HG03045 (cell line): ENCODE results near the gene PRMT1.
"Not testable (repeated sequence)": the region's sequence is repeated elsewhere in the genome, so short reads cannot be mapped to it uniquely, and the experiment has no call there.

ENCODE experiments used
- ATAC-seq: cut with Tn5 transposase; IDR thresholded peaks from one replicate; pipeline ENCODE4 v1.9.1; 2021; ENCODE audit warnings: mild to moderate bottlenecking, moderate library complexity; ENCODE audit not compliant: unreplicated experiment

Gene PRMT1

DNA sequence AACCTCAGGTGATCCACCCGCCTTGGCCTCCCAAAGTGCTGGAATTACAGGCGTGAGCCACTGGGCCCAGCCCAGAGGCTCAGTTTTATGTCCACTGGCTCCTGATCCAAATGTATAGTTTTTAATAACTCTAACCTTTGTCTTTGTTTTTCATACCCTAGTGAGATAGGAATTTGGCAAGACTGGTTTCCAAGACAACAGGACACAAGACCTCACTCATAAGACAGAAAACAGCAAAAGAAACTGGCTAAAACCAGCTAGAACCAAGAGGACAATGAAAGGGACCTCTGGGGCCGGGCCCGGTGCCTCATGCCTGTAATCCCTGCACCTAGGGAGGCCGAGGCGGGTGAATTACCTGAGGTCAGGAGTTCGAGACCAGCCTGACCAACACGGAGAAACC lies 41.4 kb downstream of the PRMT1 start:
- ATAC-seq: no peak

DNA sequence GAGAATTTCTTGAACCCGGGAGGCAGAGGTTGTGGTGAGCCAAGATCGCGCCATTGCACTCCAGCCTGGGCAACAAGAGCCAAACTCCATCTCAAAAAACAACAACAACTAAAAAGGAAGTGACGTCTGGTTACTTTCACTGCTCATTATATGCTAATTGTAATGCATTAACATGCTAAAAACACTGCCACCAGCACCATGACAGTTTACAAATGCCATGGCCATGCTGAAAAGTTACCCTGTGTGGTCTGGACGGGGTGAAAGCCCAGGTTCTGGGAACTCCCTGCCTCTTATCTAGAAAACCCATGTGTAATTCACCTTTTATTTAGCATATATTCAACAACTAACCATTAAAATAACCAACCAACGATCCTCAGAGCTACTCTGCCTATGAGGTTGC lies 41.9 kb downstream of the PRMT1 start:
- no peak for ATAC-seq

DNA sequence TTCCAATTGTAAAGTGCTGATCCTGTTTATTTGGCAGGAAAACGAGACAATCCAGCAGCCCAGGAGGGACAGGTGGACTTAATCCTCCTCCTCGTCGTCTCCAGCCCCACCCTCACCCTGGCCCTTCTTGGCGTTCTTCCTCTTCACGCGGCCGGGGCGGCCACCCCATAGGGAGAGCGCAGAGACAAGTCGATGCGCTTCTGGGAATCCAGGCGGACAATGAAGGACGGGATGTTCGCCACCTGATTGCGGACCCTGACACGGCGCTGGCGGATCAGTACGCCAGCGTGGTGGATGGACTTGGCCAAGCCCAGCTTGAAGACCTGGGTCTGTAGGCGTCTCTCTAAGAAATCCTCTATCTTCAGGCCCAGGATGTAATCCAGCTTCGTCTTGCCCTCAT lies 42.3 kb downstream of the PRMT1 start:
- not testable (repeated sequence) for ATAC-seq

DNA sequence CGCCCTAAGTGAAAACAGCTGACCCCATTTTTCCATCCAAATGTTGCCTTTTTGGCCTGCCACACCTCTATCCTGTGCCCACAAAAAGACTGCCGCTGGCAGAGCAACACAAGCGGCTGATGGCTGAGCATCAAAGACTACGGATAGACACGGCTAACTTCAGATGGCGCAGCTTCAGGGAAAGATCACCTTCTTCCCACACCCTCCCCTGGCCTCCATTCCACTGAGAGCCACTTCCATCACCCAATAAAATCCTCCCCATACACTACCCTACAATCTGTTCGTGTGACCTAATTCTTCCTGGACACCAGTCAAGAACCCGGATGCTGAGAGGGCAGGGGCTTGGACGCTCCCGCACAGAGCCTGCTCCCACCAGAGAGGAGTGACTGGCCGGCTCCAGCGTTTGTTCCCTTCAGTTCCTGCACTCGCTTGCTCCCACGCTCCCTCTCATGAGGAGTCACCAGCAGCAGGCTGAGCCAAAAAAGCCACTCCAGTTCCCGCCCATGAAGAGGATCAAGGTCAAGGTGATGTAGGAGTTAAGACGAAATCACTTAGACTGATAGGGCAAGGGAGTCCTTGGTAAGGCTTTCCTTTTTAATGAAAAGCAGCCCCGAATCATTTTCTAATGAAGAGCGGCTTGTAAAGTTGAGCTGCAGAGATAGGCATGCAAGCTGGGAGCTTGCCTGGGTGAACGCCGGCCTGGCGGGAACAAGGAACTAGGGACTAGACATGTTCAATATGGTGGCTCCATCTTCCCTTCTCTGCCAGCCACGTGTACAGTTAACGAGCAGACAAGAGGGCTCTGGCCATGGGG lies 50.4 kb downstream of the PRMT1 start:
- no peak for ATAC-seq

DNA sequence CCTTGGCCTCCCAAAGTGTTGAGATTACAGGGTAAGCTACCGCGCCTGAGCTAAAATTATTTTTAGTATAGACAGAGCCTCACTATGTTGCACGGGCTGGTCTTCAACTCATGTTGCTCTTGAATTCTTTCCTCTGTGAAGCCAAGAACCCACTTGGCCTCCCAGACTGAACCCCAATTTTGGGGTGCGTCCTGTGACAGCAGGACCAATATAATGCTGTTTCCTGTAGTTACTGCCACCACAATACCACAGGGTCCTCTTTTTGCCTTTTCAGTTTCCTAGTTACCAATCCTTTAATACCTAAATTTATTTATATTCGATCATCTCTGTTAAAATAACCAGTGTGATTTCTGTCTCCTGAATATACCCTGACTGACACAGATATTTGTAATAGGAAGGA lies 53.1 kb downstream of the PRMT1 start:
- ATAC-seq: no peak
